HG03060 (cell line): ENCODE results near the gene ZNF282.

Experiments used
- ATAC-seq: cut with Tn5 transposase; IDR thresholded peaks from one replicate; pipeline ENCODE4 v1.9.1; 2021; ENCODE audit warnings: low read depth, moderate number of reproducible peaks; ENCODE audit not compliant: unreplicated experiment

The ZNF282 gene

DNA sequence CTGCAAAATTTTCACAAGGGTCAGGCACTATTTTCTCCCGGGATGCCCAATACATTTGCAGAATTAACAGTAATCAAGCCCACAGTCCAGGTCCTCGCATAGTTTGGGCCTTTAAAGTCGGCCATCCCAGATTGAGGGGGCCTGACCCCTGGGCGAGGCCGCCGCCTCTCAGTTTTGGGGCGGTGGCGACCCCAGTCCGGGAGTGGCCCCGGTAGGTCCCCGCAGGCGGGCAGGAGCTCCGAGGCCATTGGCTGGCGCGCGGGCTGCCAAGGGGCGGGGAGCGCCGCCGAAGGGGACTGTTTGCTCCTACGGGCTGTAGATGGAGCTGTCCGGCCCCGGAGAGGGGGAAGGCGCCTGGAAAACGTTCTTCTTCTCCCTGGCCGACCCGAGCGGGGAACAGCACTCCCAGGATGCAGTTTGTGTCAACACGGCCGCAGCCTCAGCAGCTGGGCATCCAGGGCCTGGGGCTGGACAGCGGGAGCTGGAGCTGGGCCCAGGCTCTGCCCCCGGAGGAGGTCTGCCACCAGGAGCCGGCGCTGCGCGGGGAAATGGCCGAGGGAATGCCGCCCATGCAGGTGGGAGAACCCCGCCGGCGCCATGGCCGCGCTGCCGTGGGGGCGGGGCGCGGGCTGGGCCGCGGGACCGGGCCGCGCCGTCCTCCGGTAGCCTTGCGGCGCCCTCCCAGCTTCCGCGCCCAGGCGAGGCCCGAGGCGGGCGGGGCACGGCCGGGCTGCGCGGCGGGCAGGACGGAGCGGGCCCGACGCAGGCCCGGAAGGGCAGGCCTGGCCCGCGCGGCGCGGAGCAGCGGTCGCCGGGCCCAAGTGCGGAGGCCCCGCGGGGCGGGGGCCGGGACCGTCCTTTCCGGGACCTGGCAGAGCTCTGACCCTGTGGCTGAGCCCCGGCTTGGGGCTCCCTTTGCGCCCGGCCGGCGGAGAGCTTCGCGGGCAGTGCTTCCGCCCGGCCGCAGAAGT is at the start of gene ZNF282:
Gene ZNF282, plus strand, starts transcription at position 367 of the 971 bp plus-strand sequence. Its CDS starts 44 bp downstream, at position 411.
- peak; percentile 83 for ATAC-seq

- ATAC-seq: peak; percentile 29
Measured at GRCh38 chr7:149147072-149147751, 48.1 kb upstream of the ZNF282 start, which contains the start of gene ZNF398. Gene ZNF398 (plus strand): TSS chr7:149147453. CDS start chr7:149147743, 290 bp downstream.

GRCh38 chr7:149147752-149148653 is 47.3 kb upstream of the ZNF282 start:
- peak; percentile 11 for ATAC-seq

DNA sequence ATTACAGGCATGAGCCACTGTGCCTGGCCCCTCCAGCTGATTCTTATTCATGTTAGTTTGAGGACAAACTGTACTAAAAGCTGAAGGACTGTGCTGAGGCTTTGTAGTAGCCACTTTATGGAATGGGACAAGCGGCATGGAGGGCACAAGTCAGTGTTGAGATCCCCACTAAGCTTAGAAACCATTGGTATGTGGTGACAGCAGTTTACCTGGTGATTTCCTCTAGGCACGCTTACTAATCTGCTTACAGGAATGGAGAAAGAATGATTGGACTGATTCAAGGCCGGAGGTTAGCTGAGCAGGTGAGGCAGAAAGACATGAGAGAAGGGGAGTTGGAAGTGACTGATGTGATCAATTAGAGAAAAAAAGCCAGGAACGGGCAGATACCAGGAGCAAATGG is 44.4 kb upstream of the ZNF282 start:
- ATAC-seq: no peak

DNA sequence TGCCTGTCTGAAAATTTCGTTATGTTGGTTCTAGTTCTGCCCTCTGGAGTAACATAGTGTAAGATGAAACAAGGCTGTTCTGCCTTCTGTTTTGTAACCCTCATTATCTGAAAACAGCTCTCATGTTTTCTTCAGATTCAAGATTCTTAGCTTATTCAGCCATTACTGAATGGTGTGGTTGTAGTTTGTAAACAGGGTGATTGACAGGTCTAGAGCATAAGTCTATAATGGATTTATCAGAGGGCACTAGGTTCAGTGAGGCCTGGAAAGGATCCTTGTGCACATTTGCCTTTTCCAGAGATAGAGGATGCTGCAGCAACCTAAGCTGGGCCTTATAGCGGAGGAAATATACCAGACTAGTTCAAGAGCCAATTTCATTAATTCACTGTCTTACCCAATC is 42.0 kb upstream of the ZNF282 start:
- no peak for ATAC-seq

DNA sequence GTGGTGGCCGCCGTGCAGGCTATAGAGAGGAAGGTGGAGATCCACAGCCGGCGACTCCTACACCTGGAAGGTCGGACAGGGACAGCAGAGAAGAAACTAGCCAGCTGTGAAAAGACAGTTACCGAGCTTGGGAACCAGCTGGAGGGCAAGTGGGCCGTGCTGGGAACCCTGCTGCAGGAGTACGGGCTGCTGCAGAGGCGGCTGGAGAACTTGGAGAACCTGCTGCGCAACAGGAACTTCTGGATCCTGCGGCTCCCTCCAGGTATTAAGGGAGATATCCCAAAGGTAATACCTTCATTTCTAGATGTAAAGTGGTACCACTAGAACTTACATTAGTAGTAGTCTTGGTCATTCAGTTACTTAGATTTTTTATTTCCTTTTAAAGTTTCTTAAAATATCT is 41.3 kb upstream of the ZNF282 start:
- ATAC-seq: no peak

GRCh38 chr7:149156898-149157297 is 38.4 kb upstream of the ZNF282 start:
- no peak for ATAC-seq

GRCh38 chr7:149161241-149161848 is 34.0 kb upstream of the ZNF282 start:
- ATAC-seq: no peak

GRCh38 chr7:149166142-149166541 is 29.2 kb upstream of the ZNF282 start:
- no peak for ATAC-seq

DNA sequence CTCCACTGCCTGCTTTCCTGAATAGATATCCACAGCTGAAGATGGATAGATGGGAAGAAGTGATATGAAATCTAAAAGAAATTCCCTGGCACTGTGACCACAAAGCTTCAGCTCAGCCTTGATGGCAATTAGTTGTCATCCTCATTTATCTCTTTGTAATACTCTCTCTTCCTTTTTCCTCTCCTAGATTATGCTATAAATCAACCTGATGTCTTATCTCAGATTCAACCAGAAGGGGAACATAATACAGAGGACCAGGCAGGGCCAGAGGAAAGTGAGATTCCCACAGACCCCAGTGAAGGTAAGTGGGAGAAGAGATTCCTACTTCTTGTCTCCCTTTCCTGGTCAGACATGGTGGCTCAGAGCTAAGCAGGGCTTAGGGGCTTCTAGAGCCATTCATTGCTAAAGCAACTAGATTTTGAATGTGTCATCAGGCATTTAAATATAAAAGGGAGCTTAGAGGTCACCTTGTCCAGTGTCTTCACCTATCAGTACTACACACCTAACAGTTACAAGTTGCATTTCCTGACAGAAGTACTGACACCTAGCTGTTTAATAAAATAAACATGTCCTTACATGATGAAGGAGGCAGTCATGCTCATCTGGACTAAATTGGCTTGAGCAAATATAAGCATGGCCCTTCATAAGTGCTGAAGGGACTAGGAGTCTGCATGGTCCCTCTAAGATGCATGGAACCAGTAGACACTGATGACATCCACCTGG is 28.6 kb upstream of the ZNF282 start:
- no peak for ATAC-seq

- ATAC-seq: no peak
Measured at GRCh38 chr7:149171892-149172533, 23.3 kb upstream of the ZNF282 start.

DNA sequence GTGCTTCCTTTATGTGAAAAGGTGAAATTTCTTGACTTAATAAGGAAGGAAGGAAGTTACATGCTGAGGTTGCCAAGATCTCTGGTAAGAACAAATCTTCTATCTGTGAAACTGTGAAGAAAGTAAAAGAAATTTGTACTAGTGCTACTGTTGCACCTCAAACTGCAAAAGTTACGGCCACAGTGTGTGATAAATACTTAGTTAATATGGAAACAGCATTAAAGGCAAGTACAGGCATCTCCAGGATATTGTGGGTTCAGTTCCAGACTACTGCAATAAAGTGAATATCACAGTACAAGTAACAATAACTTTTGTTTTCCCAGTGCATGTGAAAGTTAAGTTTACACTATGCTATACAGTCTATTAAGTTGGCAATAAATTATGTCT is 22.8 kb upstream of the ZNF282 start:
- ATAC-seq: no peak

DNA sequence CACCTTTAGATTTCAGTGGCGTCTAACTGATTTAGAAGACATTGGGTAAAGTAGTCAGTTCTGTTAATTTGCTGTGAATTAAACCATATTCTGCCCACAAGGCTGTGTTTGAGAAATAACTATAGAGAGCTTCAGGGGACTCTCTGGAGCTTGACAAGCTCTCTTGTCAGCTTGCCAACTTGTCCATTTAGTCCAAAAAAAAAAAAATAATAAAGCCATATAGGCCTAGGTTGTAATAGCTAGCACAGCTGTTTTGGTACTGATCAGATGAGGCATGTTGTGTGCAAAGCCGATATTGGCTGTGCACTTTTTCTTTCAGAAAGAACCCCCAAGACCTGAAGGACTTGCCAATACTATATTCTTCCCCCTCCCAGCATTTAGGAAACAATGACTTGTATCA is 20.2 kb upstream of the ZNF282 start:
- no peak for ATAC-seq

GRCh38 chr7:149179241-149179640 is 16.1 kb upstream of the ZNF282 start:
- ATAC-seq: no peak

DNA sequence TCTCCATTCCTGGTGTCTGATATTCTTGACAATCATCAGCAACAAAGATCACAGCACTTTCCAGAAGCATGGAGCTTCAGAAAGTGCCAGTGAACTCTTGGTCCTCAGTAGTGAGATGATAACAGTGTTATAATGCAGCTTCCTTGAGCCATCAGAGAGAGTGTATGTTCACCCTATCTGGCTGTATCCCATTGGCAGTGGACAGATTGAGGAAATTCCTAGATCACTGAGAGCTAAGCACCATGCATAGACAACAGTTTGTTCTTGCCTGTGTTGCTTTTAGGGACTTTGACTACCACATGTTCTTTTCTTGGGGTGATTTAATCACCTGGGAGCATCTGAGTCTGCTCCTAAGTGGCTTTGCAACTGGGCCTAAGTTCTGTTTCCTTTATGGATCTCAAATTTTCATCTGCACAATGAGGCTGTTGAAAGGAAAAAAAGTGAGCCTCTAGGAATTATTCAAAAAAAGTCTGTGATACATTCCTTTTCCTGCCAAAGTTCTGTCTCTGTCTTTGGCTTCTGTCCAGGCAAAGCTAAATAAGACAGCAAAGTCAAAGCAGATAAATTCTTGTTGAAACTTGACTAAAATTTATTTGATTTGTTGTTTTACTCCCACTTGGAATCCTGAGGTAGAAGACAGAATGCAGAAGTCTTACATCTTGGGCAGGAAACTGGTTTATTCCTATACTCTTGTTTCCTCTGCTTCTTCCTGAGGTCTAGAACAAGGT is 14.5 kb upstream of the ZNF282 start:
- no peak for ATAC-seq

DNA sequence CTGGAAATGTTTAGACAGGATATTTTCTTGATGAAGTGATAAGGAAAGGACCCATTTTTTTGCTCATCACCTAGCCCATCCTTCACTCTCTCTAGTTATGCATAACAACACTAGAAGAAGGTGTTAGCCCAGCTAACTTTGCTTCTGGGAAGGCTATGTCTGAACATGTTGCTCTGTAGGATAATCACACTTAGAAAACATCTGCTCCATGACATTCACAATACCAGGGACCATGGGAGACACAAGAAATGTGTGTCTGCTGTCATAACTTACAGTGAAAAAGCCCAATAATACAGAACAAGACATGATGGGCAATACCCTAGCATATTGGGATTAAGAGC is 13.9 kb upstream of the ZNF282 start:
- ATAC-seq: no peak

DNA sequence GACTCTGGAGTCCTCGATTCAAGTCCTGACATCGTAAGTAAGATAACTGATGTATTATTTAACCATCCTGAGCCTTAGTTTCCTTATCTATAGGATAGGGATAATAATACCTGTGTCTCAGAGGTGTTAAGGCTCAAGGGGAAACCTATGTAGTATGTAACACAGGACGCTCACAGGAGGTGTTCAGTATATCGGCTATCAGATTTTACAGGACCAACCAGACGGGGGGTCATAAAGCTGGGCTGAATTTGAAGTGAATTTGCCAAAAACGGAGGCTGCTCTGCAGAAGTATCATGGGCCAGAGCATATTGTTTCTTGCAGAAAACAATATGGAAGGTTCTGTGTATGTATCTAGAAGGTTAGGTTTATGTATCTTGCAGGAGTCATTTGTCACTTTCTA is 11.1 kb upstream of the ZNF282 start:
- no peak for ATAC-seq

- ATAC-seq: no peak
Measured at GRCh38 chr7:149188213-149188612, 7.1 kb upstream of the ZNF282 start.
